HepG2 (cell line): ENCODE results near the gene LDLRAD4. TPM values are rescaled to one million over a fixed set of nuclear protein-coding genes. Genes with fewer than 3 reads are reported as not detected.

ENCODE experiments used
- ATAC-seq: fragments of 200-7000 bp; cut with Tn5 transposase; 3 replicates; pipeline ENCODE4 v1.9.1; 2020; ENCODE audit warnings: mild to moderate bottlenecking, moderate library complexity
- BruUV-seq: library from RNA; stranded (reverse); fragments of 400-500 nt; replicated peaks from 2 replicates; lab custom pipeline; 2021; lab: Mats Ljungman, UMichigan
- CTCF ChIA-PET: fragments of 300-600 bp; formaldehyde crosslinking; extraction: SDS; loops from one replicate; lab custom pipeline; 2021; ENCODE audit warnings: low total read pairs, inconsistent platforms, low intra/inter-chr PET ratio; lab: Yijun Ruan, JAX
- POLR2A ChIA-PET: fragments of 350-600 bp; sonication (Branson Sonifier 250); formaldehyde crosslinking; loops from one replicate; lab custom pipeline; 2020; ENCODE audit warnings: antibody characterized with exemption, inconsistent platforms; lab: Yijun Ruan, JAX
- DNase-seq: peaks from one replicate; pipeline ENCODE4 v3.0.0-alpha.2; 2015; ENCODE audit warnings: low spot score
- FAIRE-seq: peaks from 3 replicates; lab custom pipeline; 2011; peaks lifted over from hg19 to GRCh38; lab: Jason Lieb, UNC
- H2AFZ ChIP-seq: one replicate; pipeline ENCODE4 v1.6.1; 2011; ENCODE audit warnings: low read length, inconsistent platforms
- H3K27ac ChIP-seq: fragments of 300-600 bp; 3 replicates; pipeline ENCODE4 v1.8.0; 2011; ENCODE audit warnings: mixed run types, mild to moderate bottlenecking, mixed read lengths, low read length, inconsistent platforms; ENCODE audit not compliant: insufficient read depth; ENCODE audit errors: extremely low read length
- H3K27me3 ChIP-seq, 2 experiments: fragments of 200-600 bp in 1 of 2; 2 replicates in 1 of 2; 3 replicates in 1 of 2; pipeline versions ENCODE4 v1.6.0 to v1.8.0; 2011; ENCODE audit warnings: low read length in 2 of 2, mild to moderate bottlenecking in 2 of 2, moderate library complexity in 2 of 2, inconsistent platforms in 1 of 2; ENCODE audit not compliant: insufficient read depth in 2 of 2, control insufficient read depth in 1 of 2
- H3K36me3 ChIP-seq, 2 experiments: fragments of 200-600 bp in 1 of 2; replicated peaks in 1 of 2; 2 replicates in 1 of 2; 3 replicates in 1 of 2; pipeline versions ENCODE4 v1.5.1 to v1.8.0; 2011; ENCODE audit warnings: low read length in 2 of 2, inconsistent platforms in 1 of 2; ENCODE audit not compliant: insufficient read depth in 2 of 2, control insufficient read depth in 1 of 2
- H3K4me1 ChIP-seq: 2 replicates; pipeline ENCODE4 v1.5.1; 2012; ENCODE audit warnings: low read length, inconsistent platforms; ENCODE audit not compliant: insufficient read depth
- H3K4me2 ChIP-seq: 2 replicates; pipeline ENCODE4 v1.6.0; 2011; ENCODE audit warnings: low read depth, low read length, inconsistent platforms
- H3K4me3 ChIP-seq, 3 experiments: fragments of 200-600 bp in 1 of 3; sonication (generic), shearing (Covaris generic) in 1 of 3; replicated peaks in 1 of 3; 2 replicates each; pipeline ENCODE4 v1.5.1; 2011 to 2016; ENCODE audit warnings: low read length in 3 of 3, inconsistent platforms in 2 of 3, low read depth in 2 of 3, mild to moderate bottlenecking in 2 of 3, control low read depth in 1 of 3, mixed read lengths in 1 of 3; ENCODE audit not compliant: insufficient read depth in 1 of 3
- H3K79me2 ChIP-seq: one replicate; pipeline ENCODE4 v1.6.1; 2011; ENCODE audit warnings: low read length, inconsistent platforms; ENCODE audit not compliant: insufficient read depth
- H3K9ac ChIP-seq: 2 replicates; pipeline ENCODE4 v1.6.0; 2011; ENCODE audit warnings: mild to moderate bottlenecking, low read depth, low read length, inconsistent platforms; ENCODE audit not compliant: insufficient read depth
- H3K9me3 ChIP-seq: 2 replicates; pipeline ENCODE4 v1.5.1; 2012; ENCODE audit warnings: mild to moderate bottlenecking, low read length
- H4K20me1 ChIP-seq: 2 replicates; pipeline ENCODE4 v1.6.0; 2011; ENCODE audit warnings: inconsistent platforms, mild to moderate bottlenecking, low read length, moderate library complexity; ENCODE audit not compliant: insufficient read depth
- ARHGAP35 ChIP-seq: sonication (generic); formaldehyde crosslinking; IDR thresholded peaks from 2 replicates; pipeline ENCODE4 v1.9.0; 2022; ENCODE audit warnings: mild to moderate bottlenecking, inconsistent platforms, moderate library complexity, missing genetic modification reagents, borderline replicate concordance
- ARID5B ChIP-seq: IDR thresholded peaks from 2 replicates; pipeline ENCODE4 v1.4.0; 2020; ENCODE audit warnings: mild to moderate bottlenecking, missing genetic modification reagents
- ATF3 ChIP-seq: sonication (generic); formaldehyde crosslinking; IDR thresholded peaks from 2 replicates; pipeline ENCODE4 v1.4.0; 2020; ENCODE audit warnings: missing genetic modification reagents
- CEBPB ChIP-seq: IDR thresholded peaks from 2 replicates; pipeline ENCODE4 v1.6.1; 2011; ENCODE audit warnings: low read depth, low read length, improper control_type of control experiment, borderline replicate concordance
- CEBPG ChIP-seq: IDR thresholded peaks from 2 replicates; pipeline ENCODE4 v1.6.1; 2016
- EHMT2 ChIP-seq: fragments of 200-600 bp; sonication (generic); IDR thresholded peaks from 2 replicates; pipeline ENCODE4 v1.7.0; 2017; ENCODE audit warnings: antibody characterized with exemption, low read depth, low read length, borderline replicate concordance
- GFI1 ChIP-seq: sonication (generic); formaldehyde crosslinking; IDR thresholded peaks from 2 replicates; pipeline ENCODE4 v1.5.0; 2020; ENCODE audit warnings: missing genetic modification reagents, mild to moderate bottlenecking, borderline replicate concordance
- HNF4A ChIP-seq: sonication (generic); formaldehyde crosslinking; IDR thresholded peaks from 2 replicates; pipeline ENCODE4 v1.4.0; 2020; ENCODE audit warnings: missing genetic modification reagents
- HOXA3 ChIP-seq: sonication (generic); formaldehyde crosslinking; IDR thresholded peaks from 2 replicates; pipeline ENCODE4 v1.5.0; 2020; ENCODE audit warnings: missing genetic modification reagents
- NR2F1 ChIP-seq, 2 experiments: fragments of 450-650 bp in 1 of 2; formaldehyde crosslinking in 1 of 2; IDR thresholded peaks; 2 replicates each; pipeline versions ENCODE4 v1.5.0 to v1.6.1; 2016 to 2020; ENCODE audit warnings: mild to moderate bottlenecking in 1 of 2, missing compliant biosample characterization in 1 of 2, missing genetic modification reagents in 1 of 2, moderate library complexity in 1 of 2
- NR2F6 ChIP-seq, 2 experiments: IDR thresholded peaks; 2 replicates each; pipeline ENCODE4 v1.6.1; 2016; ENCODE audit warnings: antibody characterized with exemption in 1 of 2, mild to moderate bottlenecking in 1 of 2
- RARA ChIP-seq: IDR thresholded peaks from 2 replicates; pipeline ENCODE4 v1.6.1; 2016; ENCODE audit warnings: missing genetic modification reagents, missing compliant biosample characterization
- SALL1 ChIP-seq: sonication (generic); formaldehyde crosslinking; IDR thresholded peaks from 2 replicates; pipeline ENCODE4 v1.8.0; 2022; ENCODE audit warnings: mild to moderate bottlenecking, missing genetic modification reagents
- SOX13 ChIP-seq, 3 experiments: fragments of 450-650 bp in 1 of 3; sonication (generic) in 1 of 3; formaldehyde crosslinking in 1 of 3; IDR thresholded peaks in 2 of 3; conservative IDR thresholded peaks in 1 of 3; 2 replicates each; pipeline versions ENCODE4 v1.5.0 to v1.6.1; 2016 to 2020; ENCODE audit warnings: antibody characterized with exemption in 1 of 3, mild to moderate bottlenecking in 1 of 3, missing compliant biosample characterization in 1 of 3, missing genetic modification reagents in 1 of 3, moderate library complexity in 1 of 3
- ZNF570 ChIP-seq: sonication (generic); formaldehyde crosslinking; IDR thresholded peaks from 2 replicates; pipeline ENCODE4 v1.4.0; 2020; ENCODE audit warnings: mild to moderate bottlenecking, missing genetic modification reagents, borderline replicate concordance
- ZNF770 ChIP-seq: sonication (generic); formaldehyde crosslinking; IDR thresholded peaks from 2 replicates; pipeline ENCODE4 v1.5.0; 2020; ENCODE audit warnings: mild to moderate bottlenecking, missing genetic modification reagents
- WGBS: methylation state at CpG from one replicate; pipeline ENCODE4 v1.1.6; 2017; ENCODE audit warnings: low lambda C conversion rate; 5-methylcytosine and 5-hydroxymethylcytosine counted together
- in situ Hi-C: cut with HindIII; loops from 2 replicates; pipeline ENCODE4 v1.10.0; 2017; ENCODE audit warnings: low pct_unique_long_range_greater_than_20kb; ENCODE audit not compliant: extremely low pct_ligation_motif_present
- intact Hi-C: fragments of 100-400 bp; cut with micrococcal nuclease; formaldehyde crosslinking; loops from one replicate; pipeline ENCODE4 v1.10.0; 2022; ENCODE audit not compliant: unreplicated experiment
- polyA plus RNA-seq, 8 experiments: library from polyadenylated mRNA; depleted of rRNA in 3 of 8; stranded (reverse) in 7 of 8; unstranded in 1 of 8; fragments of >200 nt; fragmentation: Illumina TruSeq in 4 of 8; extraction: Trizol in 4 of 8; gene quantifications; 2 replicates each; pipeline versions ENCODE4 v1.2.1 to v1.2.3, GENCODE V29; 2011 to 2016; ENCODE audit warnings: low read depth in 4 of 8, missing spikeins in 1 of 8, mixed read lengths in 1 of 8; ENCODE audit not compliant: insufficient read depth in 1 of 8
- total RNA-seq, 5 experiments: library from RNA; depleted of rRNA; stranded (reverse); fragments of >200 nt; fragmentation: Illumina TruSeq; extraction: Trizol; gene quantifications; 2 replicates each; pipeline ENCODE4 v1.2.3, GENCODE V29; 2016; ENCODE audit warnings: low read depth in 1 of 5

LDLRAD4 gene
- total and polyA plus RNA-seq, 2 of the 13 experiments (the other 11 are each of a cell fraction or from before 2014, with no cell fraction given): 13.6 to 20.9 TPM

GRCh38 chr18:13405305-13406038 lies 186.9 kb downstream of the LDLRAD4 start:
- POLR2A ChIA-PET: interaction anchor here (1.0 kb wide), 2 partner anchors 10 to 12 kb away, joined by 3 to 7 read pairs; no protein-coding TSS in a partner anchor
- 86% methylated on average over 16 of the region's 17 CpGs for WGBS
- in situ Hi-C loops: no loop called here
- TF ChIP-seq GFI1 (CRISPR knock-in tag) (no peak), ZNF570 (no peak), EHMT2 (no peak), ZNF770 (peak; percentile 85), SALL1 (CRISPR knock-in tag) (peak; percentile 18; the same call in 1 of the 2 replicates), NR2F6 (IDR thresholded peaks at IDR 0.05) (peak; percentile 48), NR2F6 (CRISPR knock-in tag; IDR thresholded peaks at IDR 0.05) (peak; percentile 61; the same call in 1 of the 2 replicates), CEBPG (CRISPR knock-in tag) (peak; percentile 56; the same call in 1 of the 2 replicates), ATF3 (CRISPR knock-in tag) (0 out of 2 replicates have a peak, but pooled peaks have one; percentile 23), NR2F1 (CRISPR knock-in tag; IDR thresholded peaks at IDR 0.05) (peak; percentile 25 to 65; a peak in 2 of 4 replicates), HNF4A (peak; percentile 56), HOXA3 (CRISPR knock-in tag) (0 out of 2 replicates have a peak, but pooled peaks have one; percentile 32), ARHGAP35 (no peak), RARA (0 out of 2 replicates have a peak, but pooled peaks have one; percentile 19), ARID5B (0 out of 2 replicates have a peak, but pooled peaks have one; percentile 12), CEBPB (peak; percentile 65; the same call in 1 of the 2 replicates), SOX13 (IDR thresholded peaks at IDR 0.05) (no peak), SOX13 (CRISPR knock-in tag; conservative IDR thresholded peaks at IDR 0.05 in 1 of 2, IDR thresholded peaks at IDR 0.05 in 1 of 2) (peak in 1 of 2 experiments; percentile 11; a peak in 1 of 4 replicates)

More at GRCh38 chr18:13405305-13406038, 186.9 kb downstream of the LDLRAD4 start:
- FAIRE-seq: no peak
- H3K79me2 ChIP-seq: no peaks in the 10 kb centered on the region
- H3K36me3 ChIP-seq: no peaks in the 10 kb centered on the region
- BruUV-seq: no TSS peak
- intact Hi-C loops: loop anchor here (10.0 kb wide), 1 partner anchor 479 kb away; no protein-coding TSS in a partner anchor
- no peak overlapping the region for H3K4me2 ChIP-seq
- no peaks in the 10 kb centered on the region for H3K9me3 ChIP-seq
- no peaks in the 10 kb centered on the region for H3K27me3 ChIP-seq
- ATAC-seq: peak; percentile 65
- H4K20me1 ChIP-seq: no peaks in the 10 kb centered on the region
- no peak for DNase-seq
- H3K9ac ChIP-seq: no peak overlapping the region
- H3K4me3 ChIP-seq: no peak overlapping the region
- H3K4me1 ChIP-seq: peaks cover 37% of the 10 kb centered on the region
- CTCF ChIA-PET: no interaction called here
- H3K27ac ChIP-seq: no peak overlapping the region
- H2AFZ ChIP-seq: no peak overlapping the region
